Hepatocyte (in vitro differentiated cells): Measurements from ENCODE around the gene WDR26. TPM values are rescaled to one million over a fixed set of nuclear protein-coding genes. Genes with fewer than 3 reads are reported as not detected.
A peak's percentile ranks its signal among the peaks of the same experiment; 100 is the strongest.

Experiments used
- DNase-seq: peaks from one replicate; pipeline ENCODE4 v3.0.0-alpha.2; 2016; ENCODE audit warnings: low spot score
- H2AFZ ChIP-seq: fragments of 200-600 bp; sonication (generic); 2 replicates; pipeline ENCODE4 v1.6.0; 2016; ENCODE audit warnings: antibody characterized with exemption, mild to moderate bottlenecking
- H3K27ac ChIP-seq: fragments of 200-600 bp; sonication (generic); 2 replicates; pipeline ENCODE4 v1.5.1; 2016; ENCODE audit warnings: mild to moderate bottlenecking
- H3K27me3 ChIP-seq: fragments of 200-600 bp; sonication (generic); 2 replicates; pipeline ENCODE4 v1.6.1; 2016
- H3K36me3 ChIP-seq: fragments of 200-600 bp; sonication (generic); replicated peaks from 2 replicates; pipeline ENCODE4 v1.5.1; 2016; ENCODE audit warnings: low read depth; ENCODE audit not compliant: insufficient read depth
- H3K4me1 ChIP-seq: fragments of 200-600 bp; sonication (generic); 2 replicates; pipeline ENCODE4 v1.5.1; 2016; ENCODE audit warnings: mild to moderate bottlenecking, moderate library complexity; ENCODE audit not compliant: insufficient read depth
- H3K4me2 ChIP-seq: fragments of 200-600 bp; sonication (generic); 2 replicates; pipeline ENCODE4 v1.6.0; 2016
- H3K4me3 ChIP-seq: fragments of 200-600 bp; sonication (generic); 2 replicates; pipeline ENCODE4 v1.5.1; 2016; ENCODE audit warnings: mild to moderate bottlenecking
- H3K79me2 ChIP-seq: fragments of 200-600 bp; sonication (generic); 2 replicates; pipeline ENCODE4 v1.6.0; 2017; ENCODE audit warnings: mild to moderate bottlenecking
- H3K9me2 ChIP-seq: fragments of 200-600 bp; sonication (generic); replicated peaks from 2 replicates; pipeline ENCODE4 v1.6.0; 2017; ENCODE audit warnings: mild to moderate bottlenecking; ENCODE audit not compliant: insufficient read depth
- H3K9me3 ChIP-seq: fragments of 200-600 bp; sonication (generic); 2 replicates; pipeline ENCODE4 v1.5.1; 2016; ENCODE audit warnings: low read depth, mild to moderate bottlenecking
- H4K20me1 ChIP-seq: fragments of 200-600 bp; sonication (generic); 2 replicates; pipeline ENCODE4 v1.6.0; 2016; ENCODE audit warnings: mild to moderate bottlenecking; ENCODE audit not compliant: insufficient read depth, poor library complexity, severe bottlenecking
- CTCF ChIP-seq: fragments of 200-600 bp; sonication (generic); IDR thresholded peaks from 2 replicates; pipeline ENCODE4 v1.5.1; 2016; ENCODE audit warnings: antibody characterized with exemption, mild to moderate bottlenecking; ENCODE audit not compliant: poor library complexity
- EZH2 ChIP-seq: fragments of 200-600 bp; sonication (generic); IDR thresholded peaks from 2 replicates; pipeline ENCODE4 v1.6.1; 2016; ENCODE audit warnings: antibody characterized with exemption, mild to moderate bottlenecking, borderline replicate concordance
- EZH2phosphoT487 ChIP-seq: fragments of 200-600 bp; sonication (generic); IDR thresholded peaks from one replicate; pipeline ENCODE4 v1.6.1; 2018; ENCODE audit warnings: antibody characterized with exemption, mild to moderate bottlenecking, low read depth, moderate library complexity; ENCODE audit not compliant: unreplicated experiment, severe bottlenecking
- WGBS: methylation state at CpG from one replicate; pipeline ENCODE4 v1.1.6; 2016; ENCODE audit warnings: low lambda C conversion rate; ENCODE audit errors: missing lambda C conversion rate; 5-methylcytosine and 5-hydroxymethylcytosine counted together
- polyA plus RNA-seq: library from polyadenylated mRNA; unstranded; fragments of >200 nt; fragmentation: Nextera tagmentation; extraction: Ambion mirVana; gene quantifications from 2 replicates; pipeline ENCODE4 v1.2.1, GENCODE V29; 2016
- total RNA-seq: library from RNA; depleted of rRNA; stranded (reverse); fragments of >200 nt; gene quantifications from 2 replicates; pipeline ENCODE4 v1.2.3, GENCODE V29; 2014

The WDR26 gene
- total and polyA plus RNA-seq, 2 experiments from 2014 or later, result 9.4 to 72.1 TPM

- Histone ChIP-seq H3K4me2 (no peak overlapping the region), H3K4me3 (no peak overlapping the region), H3K27ac (no peak overlapping the region), H3K9me3 (no peaks in the 10 kb centered on the region), H3K9me2 (no peaks in the 10 kb centered on the region), H4K20me1 (no peaks in the 10 kb centered on the region), H3K4me1 (no peaks in the 10 kb centered on the region), H2AFZ (no peak overlapping the region), H3K27me3 (no peaks in the 10 kb centered on the region), H3K79me2 (peaks cover 4% of the 10 kb centered on the region), H3K36me3 (no peaks in the 10 kb centered on the region)
- 100% methylated on average over 3 of the region's 3 CpGs for WGBS
- DNase-seq, result no peak
- TF ChIP-seq EZH2 (no peak), EZH2phosphoT487 (no peak), CTCF (no peak)
Observed at GRCh38 chr1:224447971-224448370, 13.4 kb upstream of the WDR26 start.

DNA sequence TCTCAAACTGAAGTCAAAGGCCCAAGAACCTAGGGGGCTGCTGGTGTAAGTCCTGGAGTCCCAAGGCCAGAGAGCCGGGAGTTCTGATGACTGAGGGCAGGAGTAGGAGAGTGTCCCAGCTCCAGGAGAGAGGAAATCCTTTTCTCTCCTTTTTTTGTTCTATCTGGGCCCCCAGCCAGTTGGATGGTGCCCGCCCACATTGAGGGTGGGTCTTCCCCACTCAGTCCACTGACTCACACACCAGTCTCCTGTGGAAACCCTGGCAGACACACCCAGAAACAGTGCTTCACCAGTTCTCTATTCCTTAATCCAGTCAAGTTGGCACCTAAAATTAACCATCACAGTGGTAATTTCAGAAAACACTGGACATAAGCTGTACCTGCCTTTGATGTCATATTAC, 12.7 kb upstream of the WDR26 start:
- no peak for DNase-seq
- TF ChIP-seq EZH2phosphoT487 (no peak), EZH2 (no peak), CTCF (no peak)
- no peak overlapping the region for H3K4me2 ChIP-seq
- no peaks in the 10 kb centered on the region for H3K9me3 ChIP-seq
- H3K79me2 ChIP-seq, result peaks cover 4% of the 10 kb centered on the region
- H2AFZ ChIP-seq, result no peak overlapping the region
- H3K36me3 ChIP-seq, result no peaks in the 10 kb centered on the region
- no peaks in the 10 kb centered on the region for H4K20me1 ChIP-seq
- no peak overlapping the region for H3K27ac ChIP-seq
- WGBS, result 95% methylated on average over 2 of the region's 2 CpGs
- H3K4me1 ChIP-seq, result no peaks in the 10 kb centered on the region
- no peaks in the 10 kb centered on the region for H3K9me2 ChIP-seq
- no peaks in the 10 kb centered on the region for H3K27me3 ChIP-seq
- H3K4me3 ChIP-seq, result no peak overlapping the region

GRCh38 chr1:224438989-224439388, 4.4 kb upstream of the WDR26 start:
- no peak for TF ChIP-seq EZH2phosphoT487
- no peak for TF ChIP-seq EZH2
- no peak for TF ChIP-seq CTCF
- peak overlapping the region; percentile 65 for H3K4me2 ChIP-seq
- no peaks in the 10 kb centered on the region for H3K9me3 ChIP-seq
- DNase-seq, result peak; percentile 31
- no peaks in the 10 kb centered on the region for H3K9me2 ChIP-seq
- H3K79me2 ChIP-seq, result peaks cover 36% of the 10 kb centered on the region
- 60% methylated on average over 7 of the region's 7 CpGs for WGBS
- peaks cover 22% of the 10 kb centered on the region for H3K4me1 ChIP-seq
- H2AFZ ChIP-seq, result no peak overlapping the region
- H3K36me3 ChIP-seq, result no peaks in the 10 kb centered on the region
- peaks cover under 1% of the 10 kb centered on the region for H4K20me1 ChIP-seq
- peak overlapping the region; percentile 39 for H3K27ac ChIP-seq
- H3K4me3 ChIP-seq, result no peak overlapping the region
- no peaks in the 10 kb centered on the region for H3K27me3 ChIP-seq

GRCh38 chr1:224435999-224436398, 1.4 kb upstream of the WDR26 start:
- Histone ChIP-seq H4K20me1 (peaks cover 30% of the 10 kb centered on the region), H3K27me3 (no peaks in the 10 kb centered on the region), H3K4me2 (peak overlapping the region; percentile 95), H3K9me2 (no peaks in the 10 kb centered on the region), H3K27ac (peak overlapping the region; percentile 94), H3K4me3 (no peak overlapping the region), H3K36me3 (no peaks in the 10 kb centered on the region), H2AFZ (peak overlapping the region; percentile 98), H3K9me3 (no peaks in the 10 kb centered on the region), H3K4me1 (peaks cover 31% of the 10 kb centered on the region), H3K79me2 (peaks cover 66% of the 10 kb centered on the region)
- peak; percentile 48 for DNase-seq
- 21% methylated on average over 1 of the region's 1 CpG for WGBS
- TF ChIP-seq EZH2phosphoT487 (no peak), EZH2 (no peak), CTCF (no peak)
